Omental fat pad (tissue), 4 donors: ENCODE measurements around the gene RNU5B-1. TPM values are rescaled to one million over a fixed set of nuclear protein-coding genes. Genes with fewer than 3 reads are reported as not detected.

Experiments used
- ATAC-seq: fragments of 150-250 bp; one replicate; pipeline ENCODE4 v1.9.1; 2016; ENCODE audit warnings: mild to moderate bottlenecking, moderate library complexity; ENCODE audit not compliant: low FRiP score
- DNase-seq: peaks from one replicate; pipeline ENCODE4 v3.0.0-alpha.2; 2019; ENCODE audit warnings: low spot score
- CTCF ChIP-seq, 3 donors: fragments of 450-650 bp; IDR thresholded peaks; one replicate each; pipeline ENCODE4 v1.5.1; 2016 to 2017; ENCODE audit warnings: antibody characterized with exemption in 3 of 3, mild to moderate bottlenecking in 3 of 3, moderate library complexity in 2 of 3
- total RNA-seq, 4 donors: library from RNA; depleted of rRNA; stranded (reverse); fragments of >200 nt; gene quantifications; one replicate each; pipeline ENCODE4 v1.1.0, GENCODE V29; 2016

The RNU5B-1 gene
- total RNA-seq, 4 donors from 2014 or later: not detected

- DNase-seq: no peak
- ATAC-seq: peak; percentile 30
- no peak for TF ChIP-seq CTCF (IDR thresholded peaks at IDR 0.05)
These were observed 643 bp upstream of the RNU5B-1 start for GRCh38 chr15:65303687-65304380.

GRCh38 chr15:65305150-65305758 is 777 bp downstream of the RNU5B-1 start:
- DNase-seq: no peak
- TF ChIP-seq CTCF (IDR thresholded peaks at IDR 0.05): no peak
- ATAC-seq: peak; percentile 13

- no peak for DNase-seq
- no peak for ATAC-seq
- no peak for TF ChIP-seq CTCF (IDR thresholded peaks at IDR 0.05)
These were observed 1.3 kb downstream of the RNU5B-1 start for GRCh38 chr15:65305776-65306175.

- ATAC-seq (no peak), DNase-seq (no peak)
- no peak for TF ChIP-seq CTCF (IDR thresholded peaks at IDR 0.05)
These were observed 2.1 kb downstream of the RNU5B-1 start for GRCh38 chr15:65306551-65306950.

GRCh38 chr15:65307978-65308377 is 3.5 kb downstream of the RNU5B-1 start:
- DNase-seq (no peak), ATAC-seq (no peak)
- no peak for TF ChIP-seq CTCF (IDR thresholded peaks at IDR 0.05)

GRCh38 chr15:65309882-65310418 is 5.5 kb downstream of the RNU5B-1 start:
- no peak for TF ChIP-seq CTCF (IDR thresholded peaks at IDR 0.05)
- no peak for ATAC-seq
- no peak for DNase-seq
